MM.1S (cell line): ENCODE measurements around the gene BTNL3.

Experiments used
- DNase-seq: peaks from one replicate; pipeline ENCODE4 v3.0.0-alpha.2; 2015
- H2AFZ ChIP-seq: fragments of 300-600 bp; sonication (generic); 2 replicates; pipeline ENCODE4 v1.6.0; 2016; ENCODE audit warnings: antibody characterized with exemption, low read length
- H3F3A ChIP-seq: fragments of 300-600 bp; sonication (generic); 2 replicates; pipeline ENCODE4 v1.6.1; 2016; ENCODE audit warnings: mild to moderate bottlenecking, antibody characterized with exemption, low read length, moderate library complexity, mixed read lengths; ENCODE audit not compliant: insufficient read depth
- H3K27ac ChIP-seq: fragments of 300-600 bp; sonication (generic); 2 replicates; pipeline ENCODE4 v1.5.1; 2016; ENCODE audit warnings: mild to moderate bottlenecking, low read length
- H3K27me3 ChIP-seq: fragments of 300-600 bp; sonication (generic); replicated peaks from 2 replicates; pipeline ENCODE4 v1.6.0; 2016; ENCODE audit warnings: low read length; ENCODE audit not compliant: insufficient read depth
- H3K36me3 ChIP-seq: fragments of 300-600 bp; sonication (generic); replicated peaks from 2 replicates; pipeline ENCODE4 v1.6.1; 2016; ENCODE audit warnings: mild to moderate bottlenecking, low read length, mixed read lengths; ENCODE audit not compliant: insufficient read depth
- H3K4me1 ChIP-seq: fragments of 300-600 bp; sonication (generic); 2 replicates; pipeline ENCODE4 v1.6.1; 2016; ENCODE audit warnings: low read length, mixed read lengths
- H3K4me2 ChIP-seq: fragments of 300-600 bp; sonication (generic); 2 replicates; pipeline ENCODE4 v1.6.0; 2016; ENCODE audit warnings: low read depth, low read length
- H3K4me3 ChIP-seq: fragments of 300-600 bp; sonication (generic); 2 replicates; pipeline ENCODE4 v1.5.1; 2016; ENCODE audit warnings: low read length, mixed read lengths
- H3K79me2 ChIP-seq: fragments of 300-600 bp; sonication (generic); 2 replicates; pipeline ENCODE4 v1.6.1; 2016; ENCODE audit warnings: mixed run types, low read length, mixed read lengths
- H3K9ac ChIP-seq: fragments of 300-600 bp; sonication (generic); 2 replicates; pipeline ENCODE4 v1.6.1; 2016; ENCODE audit warnings: low read length, mixed read lengths
- H3K9me2 ChIP-seq: fragments of 300-600 bp; sonication (generic); replicated peaks from 2 replicates; pipeline ENCODE4 v1.6.1; 2016; ENCODE audit warnings: mild to moderate bottlenecking, low read length, mixed read lengths; ENCODE audit not compliant: insufficient read depth
- H3K9me3 ChIP-seq: fragments of 300-600 bp; sonication (generic); replicated peaks from 2 replicates; pipeline ENCODE4 v1.6.1; 2016; ENCODE audit warnings: mild to moderate bottlenecking, low read length, mixed read lengths; ENCODE audit not compliant: insufficient read depth
- H4K20me1 ChIP-seq: fragments of 300-600 bp; sonication (generic); 2 replicates; pipeline ENCODE4 v1.6.1; 2016; ENCODE audit warnings: mild to moderate bottlenecking, low read length, moderate library complexity, mixed read lengths; ENCODE audit not compliant: insufficient read depth
- EZH2 ChIP-seq: fragments of 300-600 bp; sonication (generic); optimal IDR thresholded peaks from 2 replicates; pipeline ENCODE3; 2017; ENCODE audit warnings: low read depth, mild to moderate bottlenecking, antibody characterized with exemption, low read length, mixed read lengths
- EZH2phosphoT487 ChIP-seq: fragments of 300-600 bp; sonication (generic); IDR thresholded peaks from 2 replicates; pipeline ENCODE4 v1.6.1; 2018; ENCODE audit warnings: antibody characterized with exemption, low read length
- TF ChIP-seq, protein P1 (sequence below): fragments of 300-600 bp; sonication (generic); IDR thresholded peaks from 2 replicates; pipeline ENCODE4 v1.5.1; 2016; ENCODE audit warnings: antibody characterized with exemption, low read length, mixed read lengths

Gene BTNL3

DNA sequence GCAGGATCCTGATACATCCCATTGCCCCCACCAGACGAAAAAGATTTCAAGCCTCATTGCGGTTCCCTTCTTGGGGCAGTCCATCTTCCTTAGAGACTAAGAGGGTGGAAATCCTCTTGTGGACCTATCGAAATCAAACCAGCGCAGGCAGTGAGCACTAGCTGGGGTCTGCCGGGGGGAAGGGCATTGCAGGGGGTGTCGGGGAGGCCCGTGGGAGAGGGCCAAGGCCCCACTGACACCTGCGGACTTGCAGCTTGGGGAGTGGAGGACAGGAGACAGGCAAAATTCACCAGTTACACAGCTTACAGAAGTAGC is 51.9 kb downstream of the BTNL3 start:
- Histone ChIP-seq H4K20me1 (no peaks in the 10 kb centered on the region), H3K9me3 (no peaks in the 10 kb centered on the region), H3K27ac (no peak overlapping the region), H3K36me3 (no peaks in the 10 kb centered on the region), H3K4me3 (no peak overlapping the region), H3F3A (no peaks in the 10 kb centered on the region), H3K9ac (no peak overlapping the region), H3K79me2 (no peaks in the 10 kb centered on the region), H2AFZ (no peak overlapping the region), H3K9me2 (no peaks in the 10 kb centered on the region), H3K4me1 (no peaks in the 10 kb centered on the region), H3K27me3 (peaks cover 60% of the 10 kb centered on the region), H3K4me2 (no peak overlapping the region)
- TF ChIP-seq, protein P1, sequence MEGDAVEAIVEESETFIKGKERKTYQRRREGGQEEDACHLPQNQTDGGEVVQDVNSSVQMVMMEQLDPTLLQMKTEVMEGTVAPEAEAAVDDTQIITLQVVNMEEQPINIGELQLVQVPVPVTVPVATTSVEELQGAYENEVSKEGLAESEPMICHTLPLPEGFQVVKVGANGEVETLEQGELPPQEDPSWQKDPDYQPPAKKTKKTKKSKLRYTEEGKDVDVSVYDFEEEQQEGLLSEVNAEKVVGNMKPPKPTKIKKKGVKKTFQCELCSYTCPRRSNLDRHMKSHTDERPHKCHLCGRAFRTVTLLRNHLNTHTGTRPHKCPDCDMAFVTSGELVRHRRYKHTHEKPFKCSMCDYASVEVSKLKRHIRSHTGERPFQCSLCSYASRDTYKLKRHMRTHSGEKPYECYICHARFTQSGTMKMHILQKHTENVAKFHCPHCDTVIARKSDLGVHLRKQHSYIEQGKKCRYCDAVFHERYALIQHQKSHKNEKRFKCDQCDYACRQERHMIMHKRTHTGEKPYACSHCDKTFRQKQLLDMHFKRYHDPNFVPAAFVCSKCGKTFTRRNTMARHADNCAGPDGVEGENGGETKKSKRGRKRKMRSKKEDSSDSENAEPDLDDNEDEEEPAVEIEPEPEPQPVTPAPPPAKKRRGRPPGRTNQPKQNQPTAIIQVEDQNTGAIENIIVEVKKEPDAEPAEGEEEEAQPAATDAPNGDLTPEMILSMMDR = no peak
- TF ChIP-seq EZH2 = no peak
- TF ChIP-seq EZH2phosphoT487 = no peak
- no peak for DNase-seq

DNA sequence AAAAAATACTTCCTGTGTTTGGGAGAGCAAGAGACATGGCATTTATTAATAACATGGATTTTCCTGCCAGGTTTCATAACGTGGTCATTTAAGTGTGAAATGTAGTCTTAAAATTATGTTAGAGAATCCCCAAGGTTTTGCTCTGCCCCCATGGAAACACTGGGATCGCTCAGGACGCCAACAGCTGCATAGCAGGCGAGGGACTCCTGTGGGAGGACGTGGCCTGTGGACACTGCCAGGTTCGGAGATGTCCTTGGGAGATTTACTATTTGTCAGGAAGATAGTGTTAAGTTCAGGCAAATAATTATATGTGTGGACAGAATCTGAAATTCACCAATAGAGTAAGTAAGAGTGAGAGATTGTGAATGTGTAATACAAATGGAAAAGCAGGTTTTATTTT is 52.4 kb downstream of the BTNL3 start:
- no peak for DNase-seq
- H3K27ac ChIP-seq = no peak overlapping the region
- H3K9me3 ChIP-seq = no peaks in the 10 kb centered on the region
- no peaks in the 10 kb centered on the region for H3K36me3 ChIP-seq
- H3F3A ChIP-seq = no peaks in the 10 kb centered on the region
- H3K79me2 ChIP-seq = no peaks in the 10 kb centered on the region
- TF ChIP-seq, protein P1 = no peak
- no peak for TF ChIP-seq EZH2
- no peak for TF ChIP-seq EZH2phosphoT487
- no peak overlapping the region for H2AFZ ChIP-seq
- no peak overlapping the region for H3K4me3 ChIP-seq
- H3K9me2 ChIP-seq = no peaks in the 10 kb centered on the region
- peaks cover 55% of the 10 kb centered on the region for H3K27me3 ChIP-seq
- no peak overlapping the region for H3K9ac ChIP-seq
- H3K4me1 ChIP-seq = no peaks in the 10 kb centered on the region
- H4K20me1 ChIP-seq = no peaks in the 10 kb centered on the region
- no peak overlapping the region for H3K4me2 ChIP-seq

DNA sequence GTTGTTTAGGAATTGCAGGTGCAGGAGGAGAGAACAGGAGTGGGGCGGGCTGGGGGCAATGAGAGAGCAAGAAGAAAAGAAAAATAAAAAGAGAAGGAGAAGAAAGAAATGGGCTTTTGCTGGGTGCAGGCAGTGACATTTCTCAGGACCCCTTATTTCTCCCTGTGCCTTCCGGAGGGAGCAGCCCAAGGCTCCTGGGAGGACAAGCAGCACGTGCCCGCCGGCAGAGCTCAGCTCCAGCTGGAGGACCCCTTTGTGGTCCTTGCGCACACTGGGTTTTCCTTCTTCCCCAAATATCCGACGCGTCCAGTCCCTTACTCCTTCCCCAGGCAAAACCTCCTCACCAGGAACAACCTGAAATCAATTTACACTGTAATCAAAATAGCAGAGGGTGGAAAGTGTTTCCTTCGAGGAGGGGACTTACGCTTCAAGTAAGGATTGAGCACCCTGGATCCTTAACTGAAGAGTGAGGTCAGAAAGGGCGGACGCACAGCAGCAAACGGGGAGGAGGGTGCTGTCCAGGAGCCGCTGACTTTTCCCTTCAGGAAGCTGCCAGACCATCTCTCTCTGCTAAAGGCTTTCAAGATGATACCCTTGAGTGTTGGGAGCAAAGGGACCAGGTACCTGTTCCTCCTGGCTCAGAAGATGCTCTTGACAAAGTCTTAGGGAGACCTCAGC is 53.5 kb downstream of the BTNL3 start:
- DNase-seq = no peak
- H3K36me3 ChIP-seq = no peaks in the 10 kb centered on the region
- H3F3A ChIP-seq = no peaks in the 10 kb centered on the region
- H3K4me1 ChIP-seq = no peaks in the 10 kb centered on the region
- H4K20me1 ChIP-seq = no peaks in the 10 kb centered on the region
- TF ChIP-seq EZH2phosphoT487 = no peak
- TF ChIP-seq, protein P1 = no peak
- TF ChIP-seq EZH2 = no peak
- no peak overlapping the region for H2AFZ ChIP-seq
- H3K4me2 ChIP-seq = no peak overlapping the region
- H3K9me3 ChIP-seq = no peaks in the 10 kb centered on the region
- H3K27ac ChIP-seq = no peak overlapping the region
- peaks cover 60% of the 10 kb centered on the region for H3K27me3 ChIP-seq
- H3K79me2 ChIP-seq = no peaks in the 10 kb centered on the region
- no peaks in the 10 kb centered on the region for H3K9me2 ChIP-seq
- no peak overlapping the region for H3K4me3 ChIP-seq
- H3K9ac ChIP-seq = no peak overlapping the region
